GM18873 (cell line): Measurements from ENCODE around the gene SPAG9.

Experiments used
- ATAC-seq: cut with Tn5 transposase; IDR thresholded peaks from one replicate; pipeline ENCODE4 v1.9.1; 2021; ENCODE audit warnings: mild to moderate bottlenecking, moderate library complexity, moderate number of reproducible peaks; ENCODE audit not compliant: unreplicated experiment, low FRiP score

Gene SPAG9

GRCh38 chr17:50922107-50922506 is 198.6 kb downstream of the SPAG9 start:
- no peak for ATAC-seq

GRCh38 chr17:50920891-50921586 is 199.6 kb downstream of the SPAG9 start:
- ATAC-seq = no peak

- no peak for ATAC-seq
Measured at GRCh38 chr17:50920041-50920410, 200.6 kb downstream of the SPAG9 start.

GRCh38 chr17:50919321-50920040 is 201.2 kb downstream of the SPAG9 start:
- no peak for ATAC-seq

GRCh38 chr17:50918933-50919296 is 201.8 kb downstream of the SPAG9 start:
- ATAC-seq = no peak

- no peak for ATAC-seq
Measured at GRCh38 chr17:50918071-50918932, 202.4 kb downstream of the SPAG9 start.

GRCh38 chr17:50917418-50917743 is 203.3 kb downstream of the SPAG9 start:
- no peak for ATAC-seq

GRCh38 chr17:50916708-50917417 is 203.8 kb downstream of the SPAG9 start:
- no peak for ATAC-seq

GRCh38 chr17:50916026-50916707 is 204.5 kb downstream of the SPAG9 start:
- no peak for ATAC-seq

- ATAC-seq = no peak
Measured at GRCh38 chr17:50914505-50915063, 206.1 kb downstream of the SPAG9 start.

- ATAC-seq = no peak
Measured at GRCh38 chr17:50913120-50913519, 207.5 kb downstream of the SPAG9 start.
